SK-N-SH (cell line): ENCODE measurements around the gene TUT7.

ENCODE experiments used
- CHD2 ChIP-seq: fragments of 150-350 bp; IDR thresholded peaks from 2 replicates; pipeline ENCODE4 v1.6.1; 2018; ENCODE audit warnings: low read length; ENCODE audit not compliant: partially characterized antibody
- ELF1 ChIP-seq: IDR thresholded peaks from 2 replicates; pipeline ENCODE4 v1.4.0; 2012
- EZH2phosphoT487 ChIP-seq: fragments of 200-600 bp; sonication (generic); IDR thresholded peaks from 2 replicates; pipeline ENCODE4 v1.6.1; 2017; ENCODE audit warnings: low read depth, mixed run types, mild to moderate bottlenecking, antibody characterized with exemption, moderate library complexity, borderline replicate concordance
- GATA2 ChIP-seq: sonication (generic); formaldehyde crosslinking; IDR thresholded peaks from 2 replicates; pipeline ENCODE4 v1.5.0; 2020; ENCODE audit warnings: mild to moderate bottlenecking, missing genetic modification reagents
- JUND ChIP-seq: IDR thresholded peaks from 2 replicates; pipeline ENCODE4 v1.4.0; 2012
- RAD21 ChIP-seq: IDR thresholded peaks from 2 replicates; pipeline ENCODE4 v1.6.1; 2012; ENCODE audit warnings: mild to moderate bottlenecking, low read length
- RCOR1 ChIP-seq: fragments of 150-350 bp; IDR thresholded peaks from 2 replicates; pipeline ENCODE4 v1.6.1; 2017; ENCODE audit warnings: antibody characterized with exemption, low read length
- SMC3 ChIP-seq: IDR thresholded peaks from 2 replicates; pipeline ENCODE4 v1.6.1; 2012; ENCODE audit warnings: low read depth, low read length, improper control_type of control experiment
- YY1 ChIP-seq: IDR thresholded peaks from 2 replicates; pipeline ENCODE4 v1.4.0; 2012; ENCODE audit warnings: low read depth, mild to moderate bottlenecking
- ZBTB33 ChIP-seq: IDR thresholded peaks from 2 replicates; pipeline ENCODE4 v1.4.0; 2012; ENCODE audit warnings: low read depth, borderline replicate concordance
- TF ChIP-seq, protein P1 (sequence below): IDR thresholded peaks from 2 replicates; pipeline ENCODE4 v1.4.0; 2012; ENCODE audit warnings: low read depth
- TF ChIP-seq, protein P2 (sequence below): IDR thresholded peaks from 2 replicates; pipeline ENCODE4 v1.4.0; 2012; ENCODE audit warnings: low read depth, borderline replicate concordance
- TF ChIP-seq, protein P3 (sequence below): fragments of 200-600 bp; sonication (generic); IDR thresholded peaks from 2 replicates; pipeline ENCODE4 v1.6.1; 2017; ENCODE audit warnings: antibody characterized with exemption, mild to moderate bottlenecking, moderate library complexity

- TF ChIP-seq, protein P1, sequence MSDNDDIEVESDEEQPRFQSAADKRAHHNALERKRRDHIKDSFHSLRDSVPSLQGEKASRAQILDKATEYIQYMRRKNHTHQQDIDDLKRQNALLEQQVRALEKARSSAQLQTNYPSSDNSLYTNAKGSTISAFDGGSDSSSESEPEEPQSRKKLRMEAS: no peak
- TF ChIP-seq, protein P2, sequence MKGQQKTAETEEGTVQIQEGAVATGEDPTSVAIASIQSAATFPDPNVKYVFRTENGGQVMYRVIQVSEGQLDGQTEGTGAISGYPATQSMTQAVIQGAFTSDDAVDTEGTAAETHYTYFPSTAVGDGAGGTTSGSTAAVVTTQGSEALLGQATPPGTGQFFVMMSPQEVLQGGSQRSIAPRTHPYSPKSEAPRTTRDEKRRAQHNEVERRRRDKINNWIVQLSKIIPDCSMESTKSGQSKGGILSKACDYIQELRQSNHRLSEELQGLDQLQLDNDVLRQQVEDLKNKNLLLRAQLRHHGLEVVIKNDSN: no peak
- TF ChIP-seq, protein P3, sequence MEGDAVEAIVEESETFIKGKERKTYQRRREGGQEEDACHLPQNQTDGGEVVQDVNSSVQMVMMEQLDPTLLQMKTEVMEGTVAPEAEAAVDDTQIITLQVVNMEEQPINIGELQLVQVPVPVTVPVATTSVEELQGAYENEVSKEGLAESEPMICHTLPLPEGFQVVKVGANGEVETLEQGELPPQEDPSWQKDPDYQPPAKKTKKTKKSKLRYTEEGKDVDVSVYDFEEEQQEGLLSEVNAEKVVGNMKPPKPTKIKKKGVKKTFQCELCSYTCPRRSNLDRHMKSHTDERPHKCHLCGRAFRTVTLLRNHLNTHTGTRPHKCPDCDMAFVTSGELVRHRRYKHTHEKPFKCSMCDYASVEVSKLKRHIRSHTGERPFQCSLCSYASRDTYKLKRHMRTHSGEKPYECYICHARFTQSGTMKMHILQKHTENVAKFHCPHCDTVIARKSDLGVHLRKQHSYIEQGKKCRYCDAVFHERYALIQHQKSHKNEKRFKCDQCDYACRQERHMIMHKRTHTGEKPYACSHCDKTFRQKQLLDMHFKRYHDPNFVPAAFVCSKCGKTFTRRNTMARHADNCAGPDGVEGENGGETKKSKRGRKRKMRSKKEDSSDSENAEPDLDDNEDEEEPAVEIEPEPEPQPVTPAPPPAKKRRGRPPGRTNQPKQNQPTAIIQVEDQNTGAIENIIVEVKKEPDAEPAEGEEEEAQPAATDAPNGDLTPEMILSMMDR: no peak
- TF ChIP-seq RCOR1 (no peak), YY1 (no peak), ELF1 (no peak), SMC3 (no peak), JUND (no peak), GATA2 (CRISPR knock-in tag) (no peak), CHD2 (no peak), ZBTB33 (no peak), EZH2phosphoT487 (no peak), RAD21 (no peak)
These were observed 27.7 kb downstream of the TUT7 start for GRCh38 chr9:86326536-86326935.
